ENCODE results near the gene FAM20B. TPM values are rescaled to one million over a fixed set of nuclear protein-coding genes. Genes with fewer than 3 reads are reported as not detected.
"Not testable (repeated sequence)": the region's sequence is repeated elsewhere in the genome, so short reads cannot be mapped to it uniquely, and the experiment has no call there.

Gene FAM20B
- total and polyA plus RNA-seq, 2 donors (not counting 1 experiment from before 2014, with no cell fraction given) = 5.2 to 32.8 TPM

GRCh38 chr1:179001451-179001850 lies 24.2 kb upstream of the FAM20B start:
- WGBS (ENCODE audit: insufficient coverage) = no CpG with 5 or more reads among the region's 1 CpG
- H4K20me1 ChIP-seq (ENCODE audit: control insufficient read depth, insufficient read depth, low read length, poor library complexity, severe bottlenecking) = no peaks in the 10 kb centered on the region
- Mint-ChIP-seq H3K4me1 (peaks cover 14% of the 10 kb centered on the region), H3K27me3 (no peaks in the 10 kb centered on the region), H3K27ac (no peak overlapping the region), H3K4me3 (no peak overlapping the region), H3K9me3 (ENCODE audit: insufficient read depth) (no peaks in the 10 kb centered on the region)
- H2AFZ ChIP-seq (ENCODE audit: insufficient read depth, low read depth, low read length, poor library complexity, severe bottlenecking) = no peak overlapping the region
- no peaks in the 10 kb centered on the region for H3K79me2 ChIP-seq (ENCODE audit: control insufficient read depth, insufficient read depth, low read length)
- DNase-seq (no peak), ATAC-seq (ENCODE audit: low read depth) (no peak)
- intact Hi-C loops (cut with micrococcal nuclease) = loop anchor here (5.0 kb wide), 1 partner anchor 109 kb away; no protein-coding TSS in a partner anchor
- H3K4me2 ChIP-seq (replicated peaks; ENCODE audit: low read depth, low read length, poor library complexity, severe bottlenecking) = no peak overlapping the region
- CTCF ChIA-PET = interaction anchor here (1.3 to 13.6 kb wide), 6 partner anchors 16 to 691 kb away, joined by 5 to 594 read pairs (median 18); no protein-coding TSS in a partner anchor
- no peaks in the 10 kb centered on the region for H3K27me3 ChIP-seq (replicated peaks in 1 of 4; ENCODE audit: control extremely low read depth in 1 of 4, control insufficient read depth in 3 of 4, insufficient read depth in 4 of 4, low read length in 3 of 4)
- POLR2A ChIA-PET = no interaction called here
- H3K9ac ChIP-seq (ENCODE audit: low read length) = no peak overlapping the region
- peaks cover 0 to 4% (median 0%) of the 10 kb centered on the region in 3 donors for H3K9me3 ChIP-seq (ENCODE audit: control extremely low read depth in 1 of 3, control insufficient read depth in 2 of 3, insufficient read depth in 1 of 3, low read length in 2 of 3)
- TF ChIP-seq CTCF (IDR thresholded peaks at IDR 0.05) = no peak
- TF ChIP-seq EZH2 (IDR thresholded peaks at IDR 0.05; ENCODE audit: borderline replicate concordance, insufficient read depth, low read depth, low read length, poor library complexity, severe bottlenecking) = no peak
- H3K27ac ChIP-seq (ENCODE audit: low read length in 2 of 2) = no peak overlapping the region
- H3K36me3 ChIP-seq (replicated peaks in 1 of 2; ENCODE audit: control extremely low read depth in 1 of 2, control insufficient read depth in 1 of 2, extremely low read depth in 1 of 2, insufficient read depth in 2 of 2, low read length in 1 of 2) = no peaks in the 10 kb centered on the region
- peaks cover 7 to 22% of the 10 kb centered on the region in 2 donors for H3K4me1 ChIP-seq (ENCODE audit: control insufficient read depth in 2 of 2, insufficient read depth in 2 of 2, low read length in 2 of 2)
- no peak overlapping the region for H3K4me3 ChIP-seq (ENCODE audit: control extremely low read depth in 1 of 5, extremely low read depth in 1 of 5, insufficient read depth in 1 of 5, low read depth in 2 of 5, low read length in 4 of 5)

GRCh38 chr1:179002064-179002463 lies 23.6 kb upstream of the FAM20B start:
- not testable (repeated sequence) for H3K36me3 ChIP-seq (replicated peaks in 1 of 2; ENCODE audit: control extremely low read depth in 1 of 2, control insufficient read depth in 1 of 2, extremely low read depth in 1 of 2, insufficient read depth in 2 of 2, low read length in 1 of 2); H4K20me1 ChIP-seq (ENCODE audit: control insufficient read depth, insufficient read depth, low read length, poor library complexity, severe bottlenecking); H3K9ac ChIP-seq (ENCODE audit: low read length); DNase-seq; H3K79me2 ChIP-seq (ENCODE audit: control insufficient read depth, insufficient read depth, low read length); H3K27me3 Mint-ChIP-seq; H3K9me3 Mint-ChIP-seq (ENCODE audit: insufficient read depth); H3K27ac Mint-ChIP-seq; ATAC-seq (ENCODE audit: low read depth); H3K27me3 ChIP-seq (replicated peaks in 1 of 4; ENCODE audit: control extremely low read depth in 1 of 4, control insufficient read depth in 3 of 4, insufficient read depth in 4 of 4, low read length in 3 of 4); H3K27ac ChIP-seq (ENCODE audit: low read length in 2 of 2); H3K4me3 ChIP-seq (ENCODE audit: control extremely low read depth in 1 of 5, extremely low read depth in 1 of 5, insufficient read depth in 1 of 5, low read depth in 2 of 5, low read length in 4 of 5); H3K4me3 Mint-ChIP-seq; H3K9me3 ChIP-seq (ENCODE audit: control extremely low read depth in 1 of 3, control insufficient read depth in 2 of 3, insufficient read depth in 1 of 3, low read length in 2 of 3)
- whole genome bisulfite sequencing (ENCODE audit: insufficient coverage) = 93% methylated on average over 7 of the region's 8 CpGs
- peaks cover 14% of the 10 kb centered on the region for H3K4me1 Mint-ChIP-seq
- peak overlapping the region; percentile 89 for H2AFZ ChIP-seq (ENCODE audit: insufficient read depth, low read depth, low read length, poor library complexity, severe bottlenecking)
- H3K4me1 ChIP-seq (ENCODE audit: control insufficient read depth in 2 of 2, insufficient read depth in 2 of 2, low read length in 2 of 2) = peaks cover 7 to 22% of the 10 kb centered on the region in 2 donors
- H3K4me2 ChIP-seq (replicated peaks; ENCODE audit: low read depth, low read length, poor library complexity, severe bottlenecking) = peak overlapping the region; percentile 62
- intact Hi-C loops (cut with micrococcal nuclease) = loop anchor here (1.0 to 5.0 kb wide), 2 partner anchors 110 to 470 kb away; no protein-coding TSS in a partner anchor
- POLR2A ChIA-PET = interaction anchor here (1.0 kb wide), 2 partner anchors 276 to 459 kb away, joined by 3 read pairs; no protein-coding TSS in a partner anchor
- CTCF ChIA-PET = interaction anchor here (0.6 to 13.6 kb wide), 41 partner anchors 12 to 703 kb away, joined by 3 to 594 read pairs (median 4); partner anchors contain the start of gene AXDND1

Measured in B cell (primary cell).